ENCODE data around the gene PIK3R3.

The PIK3R3 gene

GRCh38 chr1:46133781-46134350 is 1.4 kb upstream of the PIK3R3 start:
- Mint-ChIP-seq H3K36me3 (ENCODE audit: low read depth) (peaks cover 2% of the 10 kb centered on the region), H3K4me1 (ENCODE audit: low read depth) (peaks cover 19% of the 10 kb centered on the region), H3K4me3 (peak overlapping the region; percentile 100), H3K27ac (no peak overlapping the region), H3K27me3 (ENCODE audit: low read depth) (peaks cover 79% of the 10 kb centered on the region), H3K9me3 (no peaks in the 10 kb centered on the region)

GRCh38 chr1:46133181-46133658 is 791 bp upstream of the PIK3R3 start:
- Mint-ChIP-seq H3K27me3 (ENCODE audit: low read depth) (peaks cover 80% of the 10 kb centered on the region), H3K9me3 (no peaks in the 10 kb centered on the region), H3K36me3 (ENCODE audit: low read depth) (peaks cover 2% of the 10 kb centered on the region), H3K4me1 (ENCODE audit: low read depth) (peaks cover 19% of the 10 kb centered on the region), H3K27ac (peak overlapping the region; percentile 99), H3K4me3 (peak overlapping the region; percentile 100)

- peak overlapping the region; percentile 79 for H3K27ac Mint-ChIP-seq
- peaks cover 2% of the 10 kb centered on the region for H3K36me3 Mint-ChIP-seq (ENCODE audit: low read depth)
- H3K27me3 Mint-ChIP-seq (ENCODE audit: low read depth), result peaks cover 81% of the 10 kb centered on the region
- H3K4me3 Mint-ChIP-seq, result peak overlapping the region; percentile 100
- peaks cover 19% of the 10 kb centered on the region for H3K4me1 Mint-ChIP-seq (ENCODE audit: low read depth)
- no peaks in the 10 kb centered on the region for H3K9me3 Mint-ChIP-seq
Observed at GRCh38 chr1:46131712-46132528, 509 bp downstream of the PIK3R3 start.

GRCh38 chr1:46131093-46131492 is 1.3 kb downstream of the PIK3R3 start:
- Mint-ChIP-seq H3K4me1 (ENCODE audit: low read depth) (peaks cover 19% of the 10 kb centered on the region), H3K36me3 (ENCODE audit: low read depth) (peaks cover 2% of the 10 kb centered on the region), H3K4me3 (peak overlapping the region; percentile 100), H3K9me3 (no peaks in the 10 kb centered on the region), H3K27me3 (ENCODE audit: low read depth) (peaks cover 73% of the 10 kb centered on the region), H3K27ac (no peak overlapping the region)

GRCh38 chr1:46130606-46131005 is 1.8 kb downstream of the PIK3R3 start:
- H3K4me1 Mint-ChIP-seq (ENCODE audit: low read depth), result peaks cover 19% of the 10 kb centered on the region
- no peaks in the 10 kb centered on the region for H3K9me3 Mint-ChIP-seq
- no peak overlapping the region for H3K4me3 Mint-ChIP-seq
- H3K27ac Mint-ChIP-seq, result no peak overlapping the region
- H3K36me3 Mint-ChIP-seq (ENCODE audit: low read depth), result peaks cover 2% of the 10 kb centered on the region
- peaks cover 71% of the 10 kb centered on the region for H3K27me3 Mint-ChIP-seq (ENCODE audit: low read depth)

GRCh38 chr1:46130121-46130520 is 2.3 kb downstream of the PIK3R3 start:
- Mint-ChIP-seq H3K4me1 (ENCODE audit: low read depth) (peaks cover 19% of the 10 kb centered on the region), H3K27me3 (ENCODE audit: low read depth) (peaks cover 66% of the 10 kb centered on the region), H3K4me3 (no peak overlapping the region), H3K27ac (no peak overlapping the region), H3K36me3 (ENCODE audit: low read depth) (peaks cover 2% of the 10 kb centered on the region), H3K9me3 (no peaks in the 10 kb centered on the region)

GRCh38 chr1:46128344-46128743 is 4.1 kb downstream of the PIK3R3 start:
- H3K27me3 Mint-ChIP-seq (ENCODE audit: low read depth), result peaks cover 53% of the 10 kb centered on the region
- H3K4me3 Mint-ChIP-seq, result no peak overlapping the region
- no peak overlapping the region for H3K27ac Mint-ChIP-seq
- no peaks in the 10 kb centered on the region for H3K9me3 Mint-ChIP-seq
- H3K36me3 Mint-ChIP-seq (ENCODE audit: low read depth), result peaks cover 2% of the 10 kb centered on the region
- peaks cover 12% of the 10 kb centered on the region for H3K4me1 Mint-ChIP-seq (ENCODE audit: low read depth)

- Mint-ChIP-seq H3K9me3 (no peaks in the 10 kb centered on the region), H3K27me3 (ENCODE audit: low read depth) (peaks cover 9% of the 10 kb centered on the region), H3K4me3 (no peak overlapping the region), H3K4me1 (ENCODE audit: low read depth) (no peaks in the 10 kb centered on the region), H3K36me3 (ENCODE audit: low read depth) (no peaks in the 10 kb centered on the region), H3K27ac (no peak overlapping the region)
Observed at GRCh38 chr1:46118856-46119255, 13.6 kb downstream of the PIK3R3 start.

- Mint-ChIP-seq H3K4me3 (no peak overlapping the region), H3K27ac (no peak overlapping the region), H3K4me1 (ENCODE audit: low read depth) (no peaks in the 10 kb centered on the region), H3K36me3 (ENCODE audit: low read depth) (no peaks in the 10 kb centered on the region), H3K27me3 (ENCODE audit: low read depth) (peaks cover 7% of the 10 kb centered on the region), H3K9me3 (no peaks in the 10 kb centered on the region)
Observed at GRCh38 chr1:46117810-46118494, 14.5 kb downstream of the PIK3R3 start.

GRCh38 chr1:46114925-46115603 is 17.4 kb downstream of the PIK3R3 start:
- Mint-ChIP-seq H3K27ac (no peak overlapping the region), H3K4me1 (ENCODE audit: low read depth) (no peaks in the 10 kb centered on the region), H3K27me3 (ENCODE audit: low read depth) (no peaks in the 10 kb centered on the region), H3K4me3 (no peak overlapping the region), H3K36me3 (ENCODE audit: low read depth) (no peaks in the 10 kb centered on the region), H3K9me3 (no peaks in the 10 kb centered on the region)

- Mint-ChIP-seq H3K36me3 (ENCODE audit: low read depth) (no peaks in the 10 kb centered on the region), H3K9me3 (no peaks in the 10 kb centered on the region), H3K27ac (no peak overlapping the region), H3K4me3 (no peak overlapping the region), H3K4me1 (ENCODE audit: low read depth) (no peaks in the 10 kb centered on the region), H3K27me3 (ENCODE audit: low read depth) (no peaks in the 10 kb centered on the region)
Observed at GRCh38 chr1:46113948-46114347, 18.5 kb downstream of the PIK3R3 start.

GRCh38 chr1:46112108-46112507 is 20.3 kb downstream of the PIK3R3 start:
- peaks cover 2% of the 10 kb centered on the region for H3K4me1 Mint-ChIP-seq (ENCODE audit: low read depth)
- no peaks in the 10 kb centered on the region for H3K27me3 Mint-ChIP-seq (ENCODE audit: low read depth)
- H3K9me3 Mint-ChIP-seq, result no peaks in the 10 kb centered on the region
- H3K36me3 Mint-ChIP-seq (ENCODE audit: low read depth), result no peaks in the 10 kb centered on the region
- no peak overlapping the region for H3K4me3 Mint-ChIP-seq
- H3K27ac Mint-ChIP-seq, result no peak overlapping the region

GRCh38 chr1:46110521-46110920 is 21.9 kb downstream of the PIK3R3 start:
- no peak overlapping the region for H3K4me3 Mint-ChIP-seq
- no peak overlapping the region for H3K27ac Mint-ChIP-seq
- H3K9me3 Mint-ChIP-seq, result no peaks in the 10 kb centered on the region
- H3K27me3 Mint-ChIP-seq (ENCODE audit: low read depth), result no peaks in the 10 kb centered on the region
- H3K4me1 Mint-ChIP-seq (ENCODE audit: low read depth), result peaks cover 2% of the 10 kb centered on the region
- no peaks in the 10 kb centered on the region for H3K36me3 Mint-ChIP-seq (ENCODE audit: low read depth)

GRCh38 chr1:46102769-46103476 is 29.5 kb downstream of the PIK3R3 start:
- Mint-ChIP-seq H3K9me3 (peaks cover 5% of the 10 kb centered on the region), H3K4me3 (no peak overlapping the region), H3K27ac (no peak overlapping the region), H3K27me3 (ENCODE audit: low read depth) (peaks cover 15% of the 10 kb centered on the region), H3K4me1 (ENCODE audit: low read depth) (peaks cover 2% of the 10 kb centered on the region), H3K36me3 (ENCODE audit: low read depth) (no peaks in the 10 kb centered on the region)

All from T-helper 1 cell treated with Interleukin-12 subunit alpha and Interleukin-12 subunit beta and Interleukin-4 antibody, amounts not matched to agents 30 μg/mL and 1 μg/mL, for 36 hours (primary cell).